SU-DHL-6 (cell line): ENCODE data around the gene TMC1.

Experiments
- EZH2phosphoT487 ChIP-seq: fragments of 200-600 bp; sonication (generic), shearing (Covaris generic); conservative IDR thresholded peaks from 2 replicates; pipeline ENCODE4 v1.6.1; 2018; ENCODE audit warnings: mild to moderate bottlenecking, antibody characterized with exemption, low read length, moderate library complexity, mixed read lengths
- TF ChIP-seq, protein P1 (sequence below): fragments of 200-600 bp; sonication (generic); IDR thresholded peaks from one replicate; pipeline ENCODE4 v1.5.1; 2017; ENCODE audit warnings: antibody characterized with exemption, mild to moderate bottlenecking, low read length, moderate library complexity; ENCODE audit not compliant: insufficient read depth, poor library complexity, severe bottlenecking

- TF ChIP-seq, protein P1, sequence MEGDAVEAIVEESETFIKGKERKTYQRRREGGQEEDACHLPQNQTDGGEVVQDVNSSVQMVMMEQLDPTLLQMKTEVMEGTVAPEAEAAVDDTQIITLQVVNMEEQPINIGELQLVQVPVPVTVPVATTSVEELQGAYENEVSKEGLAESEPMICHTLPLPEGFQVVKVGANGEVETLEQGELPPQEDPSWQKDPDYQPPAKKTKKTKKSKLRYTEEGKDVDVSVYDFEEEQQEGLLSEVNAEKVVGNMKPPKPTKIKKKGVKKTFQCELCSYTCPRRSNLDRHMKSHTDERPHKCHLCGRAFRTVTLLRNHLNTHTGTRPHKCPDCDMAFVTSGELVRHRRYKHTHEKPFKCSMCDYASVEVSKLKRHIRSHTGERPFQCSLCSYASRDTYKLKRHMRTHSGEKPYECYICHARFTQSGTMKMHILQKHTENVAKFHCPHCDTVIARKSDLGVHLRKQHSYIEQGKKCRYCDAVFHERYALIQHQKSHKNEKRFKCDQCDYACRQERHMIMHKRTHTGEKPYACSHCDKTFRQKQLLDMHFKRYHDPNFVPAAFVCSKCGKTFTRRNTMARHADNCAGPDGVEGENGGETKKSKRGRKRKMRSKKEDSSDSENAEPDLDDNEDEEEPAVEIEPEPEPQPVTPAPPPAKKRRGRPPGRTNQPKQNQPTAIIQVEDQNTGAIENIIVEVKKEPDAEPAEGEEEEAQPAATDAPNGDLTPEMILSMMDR, result no peak
- no peak for TF ChIP-seq EZH2phosphoT487
Observed at GRCh38 chr9:72863456-72864094, 342.2 kb downstream of the TMC1 start.
